ENCODE results near the gene DICER1. TPM values are rescaled to one million over a fixed set of nuclear protein-coding genes. Genes with fewer than 3 reads are reported as not detected.
A peak's percentile ranks its signal among the peaks of the same experiment; 100 is the strongest.

The DICER1 gene
- total RNA-seq, 1 experiment from 2014 or later, result 62.0 TPM

- DNase-seq (ENCODE audit: low spot score) (peak; percentile 34), ATAC-seq (peak; percentile 74)
- POLR2A ChIA-PET, result no interaction called here
- CTCF ChIA-PET, result no interaction called here
- Mint-ChIP-seq H3K36me3 (no peaks in the 10 kb centered on the region), H3K4me1 (peaks cover 16% of the 10 kb centered on the region), H3K27me3 (ENCODE audit: low read depth) (peaks cover 11% of the 10 kb centered on the region), H3K4me3 (no peak overlapping the region), H3K27ac (no peak overlapping the region), H3K9me3 (no peaks in the 10 kb centered on the region)
- peak; percentile 64 for TF ChIP-seq PRDM15 (CRISPR knock-in tag; IDR thresholded peaks at IDR 0.05)
- TF ChIP-seq KAT7 (CRISPR knock-in tag; IDR thresholded peaks at IDR 0.05; ENCODE audit: borderline replicate concordance), result no peak
Measured at GRCh38 chr14:95044463-95045105, 112.7 kb downstream of the DICER1 start.

DNA sequence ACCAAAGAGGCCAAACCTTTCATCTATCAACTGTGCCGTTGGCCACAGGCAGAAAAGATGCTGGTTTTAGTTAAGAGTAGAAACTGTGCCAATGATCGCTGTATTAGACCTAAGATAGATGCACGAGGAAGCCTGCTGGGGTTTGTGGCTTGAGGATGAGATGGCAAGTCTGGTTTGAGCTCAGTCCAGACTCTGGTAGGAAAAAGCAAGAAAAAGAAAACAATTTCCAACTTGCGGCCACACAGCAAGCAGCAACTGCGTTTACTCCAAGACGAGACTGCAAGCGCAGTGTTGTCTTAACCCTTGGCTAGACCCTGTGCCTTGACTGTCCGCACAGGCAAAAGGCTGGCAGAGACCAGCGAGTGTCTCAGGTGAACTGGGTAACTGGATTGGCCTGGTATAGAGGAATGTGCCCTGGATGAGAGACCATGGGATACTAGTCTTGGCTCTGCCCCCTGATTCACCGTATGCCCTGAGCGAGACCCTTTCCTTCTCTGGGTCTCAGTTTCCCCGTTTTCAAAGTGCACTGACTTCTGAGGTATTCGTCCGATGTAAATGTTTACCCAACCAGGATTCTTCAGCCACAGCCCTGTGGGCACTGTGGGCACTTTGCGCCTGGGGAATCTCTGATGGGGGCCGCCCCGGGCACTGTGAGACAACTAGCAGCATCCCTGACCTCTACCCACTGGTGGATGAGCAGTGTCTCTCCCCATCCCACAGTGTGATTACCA, 113.4 kb downstream of the DICER1 start:
- H3K4me3 Mint-ChIP-seq, result no peak overlapping the region
- no peak overlapping the region for H3K27ac Mint-ChIP-seq
- H3K27me3 Mint-ChIP-seq (ENCODE audit: low read depth), result peaks cover 5% of the 10 kb centered on the region
- ChIA-PET POLR2A (no interaction called here), CTCF (no interaction called here)
- DNase-seq (ENCODE audit: low spot score) (no peak), ATAC-seq (no peak)
- H3K36me3 Mint-ChIP-seq, result no peaks in the 10 kb centered on the region
- TF ChIP-seq ZSCAN18 (CRISPR knock-in tag; IDR thresholded peaks at IDR 0.05), result no peak
- no peak for TF ChIP-seq IRF2 (CRISPR knock-in tag; IDR thresholded peaks at IDR 0.05; ENCODE audit: borderline replicate concordance, low read depth)
- TF ChIP-seq SMAD4 (CRISPR knock-in tag; IDR thresholded peaks at IDR 0.05), result no peak
- TF ChIP-seq NR1H2 (CRISPR knock-in tag; IDR thresholded peaks at IDR 0.05), result no peak
- no peak for TF ChIP-seq CBFB (CRISPR knock-in tag; IDR thresholded peaks at IDR 0.05; ENCODE audit: low read depth)
- no peak for TF ChIP-seq ZNF416 (CRISPR knock-in tag; IDR thresholded peaks at IDR 0.05)
- no peak for TF ChIP-seq ZNF423 (CRISPR knock-in tag; IDR thresholded peaks at IDR 0.05)
- no peak for TF ChIP-seq PRDM15 (CRISPR knock-in tag; IDR thresholded peaks at IDR 0.05)
- peaks cover 11% of the 10 kb centered on the region for H3K4me1 Mint-ChIP-seq
- no peaks in the 10 kb centered on the region for H3K9me3 Mint-ChIP-seq

GRCh38 chr14:95043314-95043713, 114.0 kb downstream of the DICER1 start:
- peaks cover 6% of the 10 kb centered on the region for H3K4me1 Mint-ChIP-seq
- H3K4me3 Mint-ChIP-seq, result no peak overlapping the region
- DNase-seq (ENCODE audit: low spot score), result no peak
- ChIA-PET CTCF (no interaction called here), POLR2A (no interaction called here)
- H3K36me3 Mint-ChIP-seq, result no peaks in the 10 kb centered on the region
- no peak overlapping the region for H3K27ac Mint-ChIP-seq
- ATAC-seq, result no peak
- no peaks in the 10 kb centered on the region; the same call in 1 of the 2 replicates for H3K9me3 Mint-ChIP-seq
- peaks cover under 1% of the 10 kb centered on the region for H3K27me3 Mint-ChIP-seq (ENCODE audit: low read depth)
- TF ChIP-seq MYBL2 (CRISPR knock-in tag; IDR thresholded peaks at IDR 0.05), result no peak
- no peak for TF ChIP-seq RELA (CRISPR knock-in tag; IDR thresholded peaks at IDR 0.05; ENCODE audit: borderline replicate concordance)
- TF ChIP-seq ZNF396 (CRISPR knock-in tag; IDR thresholded peaks at IDR 0.05; ENCODE audit: borderline replicate concordance), result no peak
- TF ChIP-seq, protein P1, sequence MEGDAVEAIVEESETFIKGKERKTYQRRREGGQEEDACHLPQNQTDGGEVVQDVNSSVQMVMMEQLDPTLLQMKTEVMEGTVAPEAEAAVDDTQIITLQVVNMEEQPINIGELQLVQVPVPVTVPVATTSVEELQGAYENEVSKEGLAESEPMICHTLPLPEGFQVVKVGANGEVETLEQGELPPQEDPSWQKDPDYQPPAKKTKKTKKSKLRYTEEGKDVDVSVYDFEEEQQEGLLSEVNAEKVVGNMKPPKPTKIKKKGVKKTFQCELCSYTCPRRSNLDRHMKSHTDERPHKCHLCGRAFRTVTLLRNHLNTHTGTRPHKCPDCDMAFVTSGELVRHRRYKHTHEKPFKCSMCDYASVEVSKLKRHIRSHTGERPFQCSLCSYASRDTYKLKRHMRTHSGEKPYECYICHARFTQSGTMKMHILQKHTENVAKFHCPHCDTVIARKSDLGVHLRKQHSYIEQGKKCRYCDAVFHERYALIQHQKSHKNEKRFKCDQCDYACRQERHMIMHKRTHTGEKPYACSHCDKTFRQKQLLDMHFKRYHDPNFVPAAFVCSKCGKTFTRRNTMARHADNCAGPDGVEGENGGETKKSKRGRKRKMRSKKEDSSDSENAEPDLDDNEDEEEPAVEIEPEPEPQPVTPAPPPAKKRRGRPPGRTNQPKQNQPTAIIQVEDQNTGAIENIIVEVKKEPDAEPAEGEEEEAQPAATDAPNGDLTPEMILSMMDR (IDR thresholded peaks at IDR 0.05), result no peak
- TF ChIP-seq, protein P2, sequence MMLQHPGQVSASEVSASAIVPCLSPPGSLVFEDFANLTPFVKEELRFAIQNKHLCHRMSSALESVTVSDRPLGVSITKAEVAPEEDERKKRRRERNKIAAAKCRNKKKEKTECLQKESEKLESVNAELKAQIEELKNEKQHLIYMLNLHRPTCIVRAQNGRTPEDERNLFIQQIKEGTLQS (CRISPR knock-in tag; conservative IDR thresholded peaks at IDR 0.05), result no peak
- TF ChIP-seq ZNF671 (CRISPR knock-in tag; IDR thresholded peaks at IDR 0.05), result no peak
- no peak for TF ChIP-seq TCF7 (CRISPR knock-in tag; IDR thresholded peaks at IDR 0.05; ENCODE audit: low read depth)
- TF ChIP-seq GABPB1 (CRISPR knock-in tag; IDR thresholded peaks at IDR 0.05), result no peak
- TF ChIP-seq, protein P3, sequence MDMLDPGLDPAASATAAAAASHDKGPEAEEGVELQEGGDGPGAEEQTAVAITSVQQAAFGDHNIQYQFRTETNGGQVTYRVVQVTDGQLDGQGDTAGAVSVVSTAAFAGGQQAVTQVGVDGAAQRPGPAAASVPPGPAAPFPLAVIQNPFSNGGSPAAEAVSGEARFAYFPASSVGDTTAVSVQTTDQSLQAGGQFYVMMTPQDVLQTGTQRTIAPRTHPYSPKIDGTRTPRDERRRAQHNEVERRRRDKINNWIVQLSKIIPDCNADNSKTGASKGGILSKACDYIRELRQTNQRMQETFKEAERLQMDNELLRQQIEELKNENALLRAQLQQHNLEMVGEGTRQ (CRISPR knock-in tag; IDR thresholded peaks at IDR 0.05), result no peak
